Kidney (tissue), 14 donors: Measurements from ENCODE around the gene ASIC3. TPM values are rescaled to one million over a fixed set of nuclear protein-coding genes. Genes with fewer than 3 reads are reported as not detected.

Source experiments
- DNase-seq, 5 donors: peaks; one replicate each; pipeline ENCODE4 v3.0.0-alpha.2; 2013 to 2020
- FAIRE-seq: peaks from 2 replicates; lab custom pipeline; 2012; peaks lifted over from hg19 to GRCh38; lab: Jason Lieb, UNC
- H3K27ac ChIP-seq, 2 donors: one replicate each; pipeline ENCODE4 v1.7.0; 2013; ENCODE audit warnings: low read depth in 2 of 2, low read length in 2 of 2, inconsistent platforms in 1 of 2
- H3K27me3 ChIP-seq: one replicate; pipeline ENCODE4 v1.7.1; 2013; ENCODE audit warnings: low read length, inconsistent platforms; ENCODE audit not compliant: control insufficient read depth, insufficient read depth
- H3K36me3 ChIP-seq, 3 donors: one replicate each; pipeline versions ENCODE4 v1.7.0 to v1.7.1; 2013; ENCODE audit warnings: low read length in 3 of 3, control low read depth in 1 of 3, inconsistent platforms in 1 of 3; ENCODE audit not compliant: insufficient read depth in 3 of 3, control insufficient read depth in 2 of 3
- H3K4me1 ChIP-seq, 3 donors: one replicate each; pipeline versions ENCODE4 v1.7.0 to v1.7.1; 2013; ENCODE audit warnings: low read length in 3 of 3, inconsistent platforms in 1 of 3, low read depth in 1 of 3; ENCODE audit not compliant: control insufficient read depth in 2 of 3, insufficient read depth in 2 of 3
- H3K4me3 ChIP-seq, 3 donors: one replicate each; pipeline versions ENCODE4 v1.7.0 to v1.8.1; 2013; ENCODE audit warnings: low read length in 3 of 3, control low read depth in 1 of 3, inconsistent platforms in 1 of 3
- H3K9ac ChIP-seq, 3 donors: one replicate each; pipeline versions ENCODE4 v1.7.0 to v1.7.1; 2013; ENCODE audit warnings: low read length in 3 of 3, control low read depth in 1 of 3, inconsistent platforms in 1 of 3
- H3K9me3 ChIP-seq, 3 donors: one replicate each; pipeline versions ENCODE4 v1.7.0 to v1.7.1; 2013; ENCODE audit warnings: low read length in 3 of 3, control low read depth in 1 of 3, inconsistent platforms in 1 of 3; ENCODE audit not compliant: control insufficient read depth in 2 of 3, insufficient read depth in 1 of 3
- CTCF ChIP-seq: IDR thresholded peaks from 3 replicates; pipeline ENCODE4 v1.5.1; 2012; ENCODE audit warnings: mild to moderate bottlenecking, moderate library complexity, borderline replicate concordance; ENCODE audit not compliant: insufficient read depth; ENCODE audit errors: extremely low read depth
- intact Hi-C: fragments of 100-400 bp; cut with DNase I; formaldehyde crosslinking; loops from one replicate; pipeline ENCODE4 v1.11.1; 2022
- polyA plus RNA-seq: library from polyadenylated mRNA; stranded (reverse); fragments of 350-450 nt; fragmentation: Illumina TruSeq; extraction: RNeasy Lipid Tissue Mini Kit (QIAGEN cat#74804); gene quantifications from one replicate; pipeline ENCODE4 v1.2.3, GENCODE V29; 2014; ENCODE audit warnings: low read depth, low replicate concordance; ENCODE audit not compliant: insufficient read depth
- total RNA-seq: library from RNA; stranded (reverse); fragmentation: NEBNext Ultra II Directional; extraction: Animal tissue kit (Norgen Biotek cat#: 25700); gene quantifications from one replicate; pipeline ENCODE4 v1.2.1, GENCODE V29; 2021
- donor health status: control.
- donor health status: control.
- donor health status: control.
- donor health status: control.
- donor health status: control.
- donor health status: DM: yes; HTN: yes; CAD: no.
- donor health status: Normal renal cell carcinoma (clear cell type).

ASIC3 gene
- total and polyA plus RNA-seq, 2 donors from 2014 or later = 1.9 to 3.1 TPM

GRCh38 chr7:151014950-151015349, 33.4 kb upstream of the ASIC3 start:
- peaks cover 7% of the 10 kb centered on the region for H3K27me3 ChIP-seq
- no peak overlapping the region for H3K27ac ChIP-seq
- H3K36me3 ChIP-seq = no peaks in the 10 kb centered on the region
- DNase-seq (no peak), FAIRE-seq (no peak)
- no peak overlapping the region for H3K9ac ChIP-seq
- TF ChIP-seq CTCF = no peak
- peaks cover 0 to 28% (median 0%) of the 10 kb centered on the region in 3 donors for H3K4me1 ChIP-seq
- intact Hi-C loops = no loop called here
- H3K4me3 ChIP-seq = no peak overlapping the region
- H3K9me3 ChIP-seq = no peaks in the 10 kb centered on the region

GRCh38 chr7:151015967-151016366, 32.4 kb upstream of the ASIC3 start:
- no peak overlapping the region for H3K9ac ChIP-seq
- H3K27me3 ChIP-seq = peaks cover 7% of the 10 kb centered on the region
- no peaks in the 10 kb centered on the region for H3K9me3 ChIP-seq
- H3K4me1 ChIP-seq = peaks cover 0 to 28% (median 0%) of the 10 kb centered on the region in 3 donors
- intact Hi-C loops = no loop called here
- H3K4me3 ChIP-seq = no peak overlapping the region
- H3K36me3 ChIP-seq = no peaks in the 10 kb centered on the region
- no peak for DNase-seq
- no peak overlapping the region for H3K27ac ChIP-seq
- no peak for TF ChIP-seq CTCF
- FAIRE-seq = no peak

- H3K36me3 ChIP-seq = no peaks in the 10 kb centered on the region
- no peak overlapping the region for H3K27ac ChIP-seq
- H3K4me1 ChIP-seq = peaks cover 0 to 28% (median 0%) of the 10 kb centered on the region in 3 donors
- H3K4me3 ChIP-seq = no peak overlapping the region
- H3K27me3 ChIP-seq = peaks cover 7% of the 10 kb centered on the region
- H3K9ac ChIP-seq = no peak overlapping the region
- intact Hi-C loops = no loop called here
- TF ChIP-seq CTCF = no peak
- FAIRE-seq = no peak
- H3K9me3 ChIP-seq = no peaks in the 10 kb centered on the region
- no peak for DNase-seq
Observed at GRCh38 chr7:151016505-151016904, 31.8 kb upstream of the ASIC3 start.

GRCh38 chr7:151016942-151017341, 31.4 kb upstream of the ASIC3 start:
- intact Hi-C loops = no loop called here
- H3K9me3 ChIP-seq = no peaks in the 10 kb centered on the region
- peaks cover 0 to 28% (median 0%) of the 10 kb centered on the region in 3 donors for H3K4me1 ChIP-seq
- no peak overlapping the region for H3K9ac ChIP-seq
- no peak for FAIRE-seq
- H3K4me3 ChIP-seq = no peak overlapping the region
- no peaks in the 10 kb centered on the region for H3K36me3 ChIP-seq
- peaks cover 7% of the 10 kb centered on the region for H3K27me3 ChIP-seq
- peak in 1 of 5 donors; percentile 71 for DNase-seq
- H3K27ac ChIP-seq = no peak overlapping the region
- TF ChIP-seq CTCF = no peak
